Keratinocyte (primary cell): ENCODE data around the gene RAB9A. TPM values are rescaled to one million over a fixed set of nuclear protein-coding genes. Genes with fewer than 3 reads are reported as not detected.

Experiments
- DNase-seq: peaks from one replicate; pipeline ENCODE4 v3.0.0-alpha.2; 2011; ENCODE audit warnings: low read depth, missing footprints, low spot score
- FAIRE-seq: peaks from 2 replicates; lab custom pipeline; 2011; peaks lifted over from hg19 to GRCh38; lab: Jason Lieb, UNC
- H2AFZ ChIP-seq: 2 replicates; pipeline ENCODE4 v1.6.0; 2012; ENCODE audit warnings: low read length, control low read depth, inconsistent platforms; ENCODE audit not compliant: control insufficient read depth
- H3K27ac ChIP-seq: 2 replicates; pipeline ENCODE4 v1.5.1; 2011; ENCODE audit warnings: low read length; ENCODE audit not compliant: control insufficient read depth, insufficient read depth
- H3K27me3 ChIP-seq: 3 replicates; pipeline ENCODE4 v1.6.0; 2011; ENCODE audit warnings: low read length; ENCODE audit not compliant: control insufficient read depth, insufficient read depth; ENCODE audit errors: extremely low read depth
- H3K36me3 ChIP-seq, 2 experiments: 2 replicates in 1 of 2; 3 replicates in 1 of 2; pipeline ENCODE4 v1.5.1; 2011; ENCODE audit warnings: low read length in 2 of 2, mild to moderate bottlenecking in 1 of 2; ENCODE audit not compliant: control insufficient read depth in 2 of 2, insufficient read depth in 2 of 2; ENCODE audit errors: extremely low read depth in 1 of 2
- H3K4me1 ChIP-seq: 3 replicates; pipeline ENCODE4 v1.5.1; 2011; ENCODE audit warnings: low read length; ENCODE audit not compliant: control insufficient read depth, insufficient read depth; ENCODE audit errors: extremely low read depth
- H3K4me2 ChIP-seq: 3 replicates; pipeline ENCODE4 v1.6.0; 2011; ENCODE audit warnings: low read depth, low read length; ENCODE audit not compliant: control insufficient read depth, insufficient read depth; ENCODE audit errors: extremely low read depth
- H3K4me3 ChIP-seq, 3 experiments: fragments of 200-600 bp in 1 of 3; sonication (generic) in 1 of 3; 2 replicates in 2 of 3; 3 replicates in 1 of 3; pipeline ENCODE4 v1.5.1; 2011 to 2016; ENCODE audit warnings: low read length in 3 of 3, mild to moderate bottlenecking in 3 of 3, control low read depth in 2 of 3, inconsistent platforms in 1 of 3, low read depth in 1 of 3, mixed read lengths in 1 of 3, mixed run types in 1 of 3, moderate library complexity in 1 of 3; ENCODE audit not compliant: control insufficient read depth in 2 of 3, insufficient read depth in 2 of 3; ENCODE audit errors: extremely low read depth in 1 of 3
- H3K79me2 ChIP-seq: 2 replicates; pipeline ENCODE4 v1.6.0; 2012; ENCODE audit warnings: low read length; ENCODE audit not compliant: control insufficient read depth, insufficient read depth
- H3K9ac ChIP-seq: 3 replicates; pipeline ENCODE4 v1.6.0; 2011; ENCODE audit warnings: low read length; ENCODE audit not compliant: control insufficient read depth, insufficient read depth; ENCODE audit errors: extremely low read depth
- H3K9me1 ChIP-seq: 3 replicates; pipeline ENCODE4 v1.6.0; 2011; ENCODE audit warnings: low read length; ENCODE audit not compliant: control insufficient read depth, insufficient read depth; ENCODE audit errors: extremely low read depth
- H3K9me3 ChIP-seq: 2 replicates; pipeline ENCODE4 v1.5.1; 2012; ENCODE audit warnings: low read depth, low read length; ENCODE audit not compliant: control insufficient read depth
- H4K20me1 ChIP-seq: 3 replicates; pipeline ENCODE4 v1.6.0; 2011; ENCODE audit warnings: low read length; ENCODE audit not compliant: control insufficient read depth, insufficient read depth; ENCODE audit errors: extremely low read depth
- CTCF ChIP-seq, 3 experiments: IDR thresholded peaks in 1 of 3; conservative IDR thresholded peaks in 1 of 3; optimal IDR thresholded peaks in 1 of 3; 2 replicates in 2 of 3; 3 replicates in 1 of 3; pipeline versions ENCODE3 to v1.5.1; 2011; ENCODE audit warnings: low read length in 3 of 3, mild to moderate bottlenecking in 3 of 3, moderate library complexity in 2 of 3, control low read depth in 1 of 3, inconsistent platforms in 1 of 3; ENCODE audit not compliant: insufficient read depth in 2 of 3; ENCODE audit errors: extremely low read depth in 1 of 3
- EZH2 ChIP-seq: IDR thresholded peaks from one replicate; pipeline ENCODE4 v1.6.1; 2012; ENCODE audit warnings: inconsistent platforms, mild to moderate bottlenecking, low read length, moderate library complexity
- dilution Hi-C: fragments of 300-500 bp; cut with MboI; formaldehyde crosslinking; loops from one replicate; pipeline ENCODE4 v1.7.0; 2020; ENCODE audit warnings: low sequenced_read_pairs; ENCODE audit not compliant: extremely low pct_ligation_motif_present
- polyA plus RNA-seq, 5 experiments: library from polyadenylated mRNA; depleted of rRNA in 3 of 5; stranded (reverse) in 3 of 5; stranded (forward) in 1 of 5; unstranded in 1 of 5; fragments of >200 nt; gene quantifications; 1 replicate in 1 of 5; 2 replicates in 3 of 5; 3 replicates in 1 of 5; pipeline versions ENCODE4 v1.2.1 to v1.2.3, GENCODE V29; 2011 to 2012; ENCODE audit warnings: missing spikeins in 2 of 5, low read depth in 1 of 5, low replicate concordance in 1 of 5

RAB9A gene
- polyA plus RNA-seq, 1 donor (not counting 4 experiments of a cell fraction or from before 2014, with no cell fraction given): 46.0 TPM

- FAIRE-seq (no peak), DNase-seq (no peak)
- no peak for TF ChIP-seq EZH2
- TF ChIP-seq CTCF (optimal IDR thresholded peaks at IDR 0.05 in 1 of 3, IDR thresholded peaks at IDR 0.05 in 1 of 3, conservative IDR thresholded peaks at IDR 0.05 in 1 of 3; ENCODE audit: extremely low read depth in 1 of 3, insufficient read depth in 2 of 3, low read length in 3 of 3): no peak
- Histone ChIP-seq H2AFZ (no peak overlapping the region), H3K79me2 (peaks cover 60% of the 10 kb centered on the region), H3K27ac (peak overlapping the region; percentile 85), H3K9ac (peak overlapping the region; percentile 66), H3K9me1 (no peaks in the 10 kb centered on the region), H3K36me3 (peaks cover 2 to 3% of the 10 kb centered on the region in 2 experiments), H4K20me1 (no peaks in the 10 kb centered on the region), H3K9me3 (no peaks in the 10 kb centered on the region), H3K27me3 (no peaks in the 10 kb centered on the region), H3K4me3 (peak overlapping the region in 2 of 3 experiments; percentile 23 to 33), H3K4me2 (peak overlapping the region; percentile 82), H3K4me1 (peaks cover 38% of the 10 kb centered on the region)
- dilution Hi-C loops: no loop called here
Observed at GRCh38 chrX:13693341-13693961, 4.5 kb downstream of the RAB9A start.

- Histone ChIP-seq H3K9me1 (no peaks in the 10 kb centered on the region), H2AFZ (no peak overlapping the region), H3K4me2 (peak overlapping the region; percentile 82), H3K9me3 (no peaks in the 10 kb centered on the region), H3K4me3 (no peak overlapping the region), H3K36me3 (peaks cover 2 to 3% of the 10 kb centered on the region in 2 experiments), H4K20me1 (no peaks in the 10 kb centered on the region), H3K4me1 (peaks cover 44% of the 10 kb centered on the region), H3K27ac (peak overlapping the region; percentile 85), H3K79me2 (peaks cover 59% of the 10 kb centered on the region), H3K27me3 (no peaks in the 10 kb centered on the region), H3K9ac (peak overlapping the region; percentile 66)
- dilution Hi-C loops: no loop called here
- no peak for DNase-seq
- TF ChIP-seq EZH2 (no peak), CTCF (optimal IDR thresholded peaks at IDR 0.05 in 1 of 3, IDR thresholded peaks at IDR 0.05 in 1 of 3, conservative IDR thresholded peaks at IDR 0.05 in 1 of 3; ENCODE audit: extremely low read depth in 1 of 3, insufficient read depth in 2 of 3, low read length in 3 of 3) (no peak)
- no peak for FAIRE-seq
Observed at GRCh38 chrX:13694359-13694758, 5.4 kb downstream of the RAB9A start.
